Choroid plexus epithelial cell (primary cell): ENCODE results near the gene KCNQ1.

Source experiments
- DNase-seq: peaks from one replicate; pipeline ENCODE4 v3.0.0-alpha.2; 2010; ENCODE audit warnings: low read depth
- H3K4me3 ChIP-seq: 2 replicates; pipeline ENCODE4 v1.5.1; 2011; ENCODE audit warnings: low read depth, mild to moderate bottlenecking, control low read depth, low read length, moderate library complexity
- TF ChIP-seq, protein P1 (sequence below): conservative IDR thresholded peaks from 2 replicates; pipeline ENCODE4 v1.5.1; 2011; ENCODE audit warnings: low read depth, mild to moderate bottlenecking, control low read depth, inconsistent platforms, low read length, moderate library complexity

The KCNQ1 gene

DNA sequence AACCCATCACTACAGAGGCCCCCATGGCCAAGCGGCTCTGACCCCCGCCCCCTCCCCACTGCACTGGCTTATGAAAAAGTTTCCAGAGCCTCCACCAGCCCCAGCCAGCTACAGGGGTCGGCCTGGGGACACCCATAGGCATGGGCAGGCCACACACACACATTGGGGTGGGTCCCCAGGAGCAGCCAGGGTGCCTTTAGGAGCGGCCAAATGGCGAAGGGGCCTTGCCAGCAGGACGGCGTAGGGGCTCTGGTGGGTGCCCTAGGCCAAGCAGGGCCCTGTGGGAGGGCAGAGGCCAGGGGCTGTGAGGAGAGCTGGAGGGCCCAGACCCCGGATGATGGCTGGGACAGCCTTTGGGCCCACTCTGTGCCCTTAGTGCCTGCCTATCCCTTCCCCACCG lies 34.2 kb upstream of the KCNQ1 start:
- no peak overlapping the region for H3K4me3 ChIP-seq
- TF ChIP-seq, protein P1, sequence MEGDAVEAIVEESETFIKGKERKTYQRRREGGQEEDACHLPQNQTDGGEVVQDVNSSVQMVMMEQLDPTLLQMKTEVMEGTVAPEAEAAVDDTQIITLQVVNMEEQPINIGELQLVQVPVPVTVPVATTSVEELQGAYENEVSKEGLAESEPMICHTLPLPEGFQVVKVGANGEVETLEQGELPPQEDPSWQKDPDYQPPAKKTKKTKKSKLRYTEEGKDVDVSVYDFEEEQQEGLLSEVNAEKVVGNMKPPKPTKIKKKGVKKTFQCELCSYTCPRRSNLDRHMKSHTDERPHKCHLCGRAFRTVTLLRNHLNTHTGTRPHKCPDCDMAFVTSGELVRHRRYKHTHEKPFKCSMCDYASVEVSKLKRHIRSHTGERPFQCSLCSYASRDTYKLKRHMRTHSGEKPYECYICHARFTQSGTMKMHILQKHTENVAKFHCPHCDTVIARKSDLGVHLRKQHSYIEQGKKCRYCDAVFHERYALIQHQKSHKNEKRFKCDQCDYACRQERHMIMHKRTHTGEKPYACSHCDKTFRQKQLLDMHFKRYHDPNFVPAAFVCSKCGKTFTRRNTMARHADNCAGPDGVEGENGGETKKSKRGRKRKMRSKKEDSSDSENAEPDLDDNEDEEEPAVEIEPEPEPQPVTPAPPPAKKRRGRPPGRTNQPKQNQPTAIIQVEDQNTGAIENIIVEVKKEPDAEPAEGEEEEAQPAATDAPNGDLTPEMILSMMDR = no peak
- DNase-seq = no peak

DNA sequence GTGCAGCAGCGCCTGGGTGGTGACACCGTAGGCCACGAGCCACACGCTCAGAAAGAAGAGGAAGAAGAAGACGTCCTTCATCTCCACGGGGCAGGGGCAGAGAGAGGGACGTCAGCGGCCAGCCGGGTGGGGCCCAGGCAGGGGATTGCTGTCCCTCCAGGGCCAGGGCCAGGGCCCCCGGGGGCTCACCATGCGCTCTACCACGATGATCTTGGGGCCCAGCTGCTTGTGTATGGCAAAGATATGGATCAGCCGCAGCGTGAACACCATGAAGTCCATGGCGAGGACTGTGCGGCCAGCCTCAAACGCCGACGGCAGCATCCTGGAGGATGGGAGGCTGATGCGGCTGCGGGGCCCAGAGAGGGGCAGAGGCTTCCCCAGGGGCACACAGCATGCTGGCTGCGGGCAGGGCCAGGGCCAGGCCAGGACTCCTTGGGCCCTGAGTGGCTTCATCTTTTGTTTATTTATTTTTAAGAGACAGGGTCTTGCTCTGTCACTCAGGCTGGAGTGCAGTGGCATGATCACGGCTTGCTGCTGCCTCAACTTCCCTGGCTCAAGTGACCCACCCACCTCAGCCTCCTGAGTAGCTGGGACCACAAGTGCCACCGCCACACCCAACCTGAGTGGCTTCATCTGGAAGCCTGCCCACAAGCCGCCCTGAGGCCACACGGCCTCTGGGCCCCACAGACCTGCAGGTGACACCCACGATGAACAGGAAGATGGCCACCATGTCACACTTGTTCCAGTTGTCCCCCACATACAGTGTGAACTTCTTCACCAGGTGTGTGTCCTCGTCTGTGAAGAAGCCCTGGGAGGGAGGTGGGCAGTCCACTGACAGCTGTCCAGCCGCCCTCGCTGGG lies 33.1 kb upstream of the KCNQ1 start:
- TF ChIP-seq, protein P1 = no peak
- H3K4me3 ChIP-seq = no peak overlapping the region
- no peak for DNase-seq

DNA sequence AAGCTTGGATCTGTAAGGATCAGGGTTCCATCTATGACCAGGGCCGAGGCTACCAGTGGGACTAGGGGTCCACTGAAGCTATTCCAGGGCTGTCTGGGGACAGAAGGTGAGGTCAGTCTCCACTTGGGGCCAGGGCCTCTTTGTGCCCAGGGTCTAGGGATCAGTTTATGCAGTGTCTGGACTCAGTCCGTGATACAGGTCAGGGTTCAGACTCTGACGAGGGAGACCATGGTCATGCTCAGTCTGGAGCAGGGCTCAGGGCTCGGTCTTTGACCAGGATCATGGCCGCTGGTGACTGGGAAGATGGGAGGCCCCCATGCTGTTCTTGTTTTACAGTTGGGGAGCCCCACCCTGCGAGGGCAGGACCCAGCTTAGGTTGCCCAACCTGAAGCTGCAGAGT lies 32.5 kb upstream of the KCNQ1 start:
- TF ChIP-seq, protein P1 = no peak
- H3K4me3 ChIP-seq = no peak overlapping the region
- no peak for DNase-seq

DNA sequence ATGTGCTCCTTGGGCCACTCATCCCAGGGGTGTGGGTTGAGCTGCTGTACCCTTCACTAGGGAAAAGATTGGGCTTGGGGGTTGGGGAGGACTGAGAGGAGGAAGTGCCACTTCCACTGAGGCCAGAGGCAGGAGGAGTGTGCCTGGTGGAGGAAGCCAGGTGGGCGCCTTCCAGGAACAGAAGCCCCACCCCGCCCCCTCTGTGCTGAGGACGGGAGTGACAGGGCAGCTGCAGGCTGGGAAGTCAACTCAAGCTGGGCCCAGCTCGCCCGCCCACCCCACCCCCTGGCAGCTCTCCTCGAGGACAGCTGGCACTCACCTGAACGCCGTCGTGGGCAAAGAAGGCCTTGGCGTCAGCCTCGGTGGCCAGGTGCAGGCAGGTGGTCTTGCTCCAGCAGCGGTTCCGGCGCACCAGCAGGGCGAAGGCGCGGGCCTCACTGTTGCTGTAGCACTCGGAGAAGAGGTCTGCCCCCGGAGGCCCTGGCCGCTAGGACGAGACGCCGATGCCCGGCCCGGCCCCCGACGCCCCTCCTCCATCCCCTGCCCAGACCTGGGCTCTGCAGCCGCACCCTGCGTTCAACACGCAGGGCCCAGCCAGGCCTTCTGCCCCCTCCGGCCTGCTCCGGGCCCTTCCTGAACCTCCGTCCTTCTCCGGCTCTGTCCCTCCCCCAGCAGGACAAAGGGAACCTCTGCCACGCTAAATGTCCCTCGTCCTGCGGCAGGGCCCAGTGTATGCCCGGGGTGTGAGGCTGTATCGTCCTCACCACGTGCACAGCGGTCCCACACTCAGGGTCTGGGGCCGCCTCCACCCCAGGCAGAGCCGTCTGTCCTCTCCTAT lies 30.8 kb upstream of the KCNQ1 start:
- TF ChIP-seq, protein P1 = no peak
- no peak overlapping the region for H3K4me3 ChIP-seq
- DNase-seq = no peak

DNA sequence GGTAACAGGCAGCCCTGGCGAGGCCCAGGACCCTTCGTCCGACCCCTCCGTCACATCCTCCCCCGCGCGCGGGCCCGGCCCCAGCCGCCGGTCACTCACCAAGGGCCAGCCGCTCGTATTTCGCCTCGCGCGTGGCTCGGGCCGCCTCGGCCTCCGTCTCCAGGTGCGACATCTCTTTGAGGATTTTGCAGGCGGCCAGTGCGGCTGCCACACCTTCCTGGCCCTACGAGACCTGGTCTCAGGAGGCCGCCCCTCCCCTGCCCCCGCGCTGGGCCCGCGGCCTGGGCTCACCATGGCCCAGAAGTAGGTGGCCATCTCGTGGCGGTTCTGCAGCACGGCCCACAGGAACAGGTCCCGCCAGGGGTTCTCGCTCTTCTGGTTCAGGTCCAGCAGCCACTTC lies 30.2 kb upstream of the KCNQ1 start:
- TF ChIP-seq, protein P1 = no peak
- no peak overlapping the region for H3K4me3 ChIP-seq
- no peak for DNase-seq

DNA sequence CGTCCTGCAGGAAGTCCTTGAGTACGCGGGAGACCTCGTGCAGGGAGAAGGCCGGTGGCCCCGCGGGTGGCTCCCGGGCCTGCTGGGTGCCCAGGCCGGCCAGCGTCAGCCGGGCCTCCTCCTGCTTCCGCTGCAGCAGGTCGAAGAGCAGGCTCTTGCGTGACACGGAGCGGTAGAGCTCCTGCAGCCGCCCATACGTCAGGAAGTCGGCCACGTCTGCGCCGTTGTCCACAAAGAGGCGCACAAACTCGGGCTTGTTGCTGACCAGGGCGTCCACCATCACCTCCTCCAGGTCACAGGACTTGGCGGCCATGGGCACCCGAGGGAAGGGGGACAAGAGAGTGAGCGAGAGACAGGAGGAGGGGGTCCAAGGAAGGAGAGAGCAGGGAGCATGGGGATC lies 29.6 kb upstream of the KCNQ1 start:
- no peak for DNase-seq
- TF ChIP-seq, protein P1 = no peak
- H3K4me3 ChIP-seq = no peak overlapping the region
